Keratinocyte (primary cell): ENCODE results near the gene TIPIN.

Experiments
- EZH2 ChIP-seq: IDR thresholded peaks from one replicate; pipeline ENCODE4 v1.6.1; 2012; ENCODE audit warnings: inconsistent platforms, mild to moderate bottlenecking, low read length, moderate library complexity
- TF ChIP-seq, protein P1 (sequence below), 3 experiments: IDR thresholded peaks in 1 of 3; conservative IDR thresholded peaks in 1 of 3; optimal IDR thresholded peaks in 1 of 3; 2 replicates in 2 of 3; 3 replicates in 1 of 3; pipeline versions ENCODE3 to v1.5.1; 2011; ENCODE audit warnings: low read length in 3 of 3, mild to moderate bottlenecking in 3 of 3, moderate library complexity in 2 of 3, control low read depth in 1 of 3, inconsistent platforms in 1 of 3; ENCODE audit not compliant: insufficient read depth in 2 of 3; ENCODE audit errors: extremely low read depth in 1 of 3

DNA sequence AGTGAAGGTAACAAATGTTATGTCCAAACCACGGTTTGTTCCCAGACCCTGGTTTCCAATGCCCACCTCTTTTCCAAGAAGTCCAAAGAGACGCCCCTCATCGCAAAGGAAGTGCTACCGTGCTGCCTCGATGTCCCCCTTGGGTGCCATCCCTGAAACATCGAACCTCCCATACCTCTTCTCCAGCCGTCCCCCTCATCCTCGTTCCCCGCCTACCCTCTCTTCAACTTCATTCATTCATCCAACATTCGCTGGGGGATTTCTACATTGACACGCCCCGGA is 467 bp downstream of the TIPIN start:
- TF ChIP-seq, protein P1, sequence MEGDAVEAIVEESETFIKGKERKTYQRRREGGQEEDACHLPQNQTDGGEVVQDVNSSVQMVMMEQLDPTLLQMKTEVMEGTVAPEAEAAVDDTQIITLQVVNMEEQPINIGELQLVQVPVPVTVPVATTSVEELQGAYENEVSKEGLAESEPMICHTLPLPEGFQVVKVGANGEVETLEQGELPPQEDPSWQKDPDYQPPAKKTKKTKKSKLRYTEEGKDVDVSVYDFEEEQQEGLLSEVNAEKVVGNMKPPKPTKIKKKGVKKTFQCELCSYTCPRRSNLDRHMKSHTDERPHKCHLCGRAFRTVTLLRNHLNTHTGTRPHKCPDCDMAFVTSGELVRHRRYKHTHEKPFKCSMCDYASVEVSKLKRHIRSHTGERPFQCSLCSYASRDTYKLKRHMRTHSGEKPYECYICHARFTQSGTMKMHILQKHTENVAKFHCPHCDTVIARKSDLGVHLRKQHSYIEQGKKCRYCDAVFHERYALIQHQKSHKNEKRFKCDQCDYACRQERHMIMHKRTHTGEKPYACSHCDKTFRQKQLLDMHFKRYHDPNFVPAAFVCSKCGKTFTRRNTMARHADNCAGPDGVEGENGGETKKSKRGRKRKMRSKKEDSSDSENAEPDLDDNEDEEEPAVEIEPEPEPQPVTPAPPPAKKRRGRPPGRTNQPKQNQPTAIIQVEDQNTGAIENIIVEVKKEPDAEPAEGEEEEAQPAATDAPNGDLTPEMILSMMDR (optimal IDR thresholded peaks at IDR 0.05 in 1 of 3, IDR thresholded peaks at IDR 0.05 in 1 of 3, conservative IDR thresholded peaks at IDR 0.05 in 1 of 3; ENCODE audit: extremely low read depth in 1 of 3, insufficient read depth in 2 of 3, low read length in 3 of 3), result no peak
- TF ChIP-seq EZH2, result no peak
